MM.1S (cell line): ENCODE data around the gene JPT2.

Source experiments
- CTCF ChIP-seq: fragments of 300-600 bp; sonication (generic); IDR thresholded peaks from 2 replicates; pipeline ENCODE4 v1.5.1; 2016; ENCODE audit warnings: antibody characterized with exemption, low read length, mixed read lengths
- EZH2 ChIP-seq: fragments of 300-600 bp; sonication (generic); optimal IDR thresholded peaks from 2 replicates; pipeline ENCODE3; 2017; ENCODE audit warnings: low read depth, mild to moderate bottlenecking, antibody characterized with exemption, low read length, mixed read lengths
- EZH2phosphoT487 ChIP-seq: fragments of 300-600 bp; sonication (generic); IDR thresholded peaks from 2 replicates; pipeline ENCODE4 v1.6.1; 2018; ENCODE audit warnings: antibody characterized with exemption, low read length

GRCh38 chr16:1696863-1697262 lies 18.8 kb downstream of the JPT2 start:
- TF ChIP-seq EZH2phosphoT487 (no peak), CTCF (no peak), EZH2 (no peak)
